NAMALWA (cell line): ENCODE data around the gene PRPF39.
A peak's percentile ranks its signal among the peaks of the same experiment; 100 is the strongest.
"Not testable (repeated sequence)": the region's sequence is repeated elsewhere in the genome, so short reads cannot be mapped to it uniquely, and the experiment has no call there.

Experiments
- DNase-seq: peaks from one replicate; pipeline ENCODE4 v3.0.0-alpha.2; 2015; ENCODE audit warnings: low spot score

The PRPF39 gene

GRCh38 chr14:45083976-45084722, at the start of gene PRPF39:
Gene PRPF39 (plus strand): TSS chr14:45084116. CDS start chr14:45095240, 11,124 bp downstream.
- peak; percentile 90 for DNase-seq

GRCh38 chr14:45034730-45035129, 49.2 kb upstream of the PRPF39 start:
- no peak for DNase-seq

- DNase-seq: no peak
Measured at GRCh38 chr14:45038256-45038655, 45.7 kb upstream of the PRPF39 start.

- no peak for DNase-seq
Measured at GRCh38 chr14:45038865-45039264, 45.1 kb upstream of the PRPF39 start.

GRCh38 chr14:45039390-45039789, 44.5 kb upstream of the PRPF39 start:
- no peak for DNase-seq

- no peak for DNase-seq
Measured at GRCh38 chr14:45041641-45042040, 42.3 kb upstream of the PRPF39 start.

GRCh38 chr14:45044638-45045037, 39.3 kb upstream of the PRPF39 start:
- DNase-seq: no peak

GRCh38 chr14:45048385-45048784, 35.5 kb upstream of the PRPF39 start:
- no peak for DNase-seq

- DNase-seq: no peak
Measured at GRCh38 chr14:45051180-45051579, 32.7 kb upstream of the PRPF39 start.

GRCh38 chr14:45051896-45052295, 32.0 kb upstream of the PRPF39 start:
- DNase-seq: no peak

GRCh38 chr14:45057349-45057748, 26.6 kb upstream of the PRPF39 start:
- DNase-seq: no peak

GRCh38 chr14:45057881-45058364, 26.0 kb upstream of the PRPF39 start:
- DNase-seq: no peak

GRCh38 chr14:45060551-45060950, 23.4 kb upstream of the PRPF39 start:
- no peak for DNase-seq

GRCh38 chr14:45065540-45065939, 18.4 kb upstream of the PRPF39 start:
- DNase-seq: no peak

- DNase-seq: no peak
Measured at GRCh38 chr14:45065956-45066355, 18.0 kb upstream of the PRPF39 start.

GRCh38 chr14:45066667-45067066, 17.2 kb upstream of the PRPF39 start:
- no peak for DNase-seq

- DNase-seq: no peak
Measured at GRCh38 chr14:45068396-45068795, 15.5 kb upstream of the PRPF39 start.

- DNase-seq: no peak
Measured at GRCh38 chr14:45070215-45070614, 13.7 kb upstream of the PRPF39 start.

GRCh38 chr14:45072126-45072525, 11.8 kb upstream of the PRPF39 start:
- no peak for DNase-seq

- no peak for DNase-seq
Measured at GRCh38 chr14:45073231-45073879, 10.6 kb upstream of the PRPF39 start.

- no peak for DNase-seq
Measured at GRCh38 chr14:45078323-45078722, 5.6 kb upstream of the PRPF39 start.

GRCh38 chr14:45080416-45080968, 3.4 kb upstream of the PRPF39 start:
- DNase-seq: not testable (repeated sequence)

- DNase-seq: not testable (repeated sequence)
Measured at GRCh38 chr14:45081096-45081495, 2.8 kb upstream of the PRPF39 start.
